HepG2 (cell line): ENCODE data around the gene PTRHD1.

ENCODE experiments used
- ELF1 ChIP-seq: sonication (generic); formaldehyde crosslinking; IDR thresholded peaks from 2 replicates; pipeline ENCODE4 v1.4.0; 2020; ENCODE audit warnings: missing genetic modification reagents
- ELF4 ChIP-seq: sonication (generic); formaldehyde crosslinking; IDR thresholded peaks from 2 replicates; pipeline ENCODE4 v1.5.0; 2020; ENCODE audit warnings: missing genetic modification reagents, mild to moderate bottlenecking, moderate library complexity, borderline replicate concordance
- ETS1 ChIP-seq: sonication (generic); formaldehyde crosslinking; IDR thresholded peaks from 2 replicates; pipeline ENCODE4 v1.4.0; 2020; ENCODE audit warnings: missing genetic modification reagents
- FOXK1 ChIP-seq: sonication (generic); formaldehyde crosslinking; IDR thresholded peaks from 2 replicates; pipeline ENCODE4 v1.4.0; 2020; ENCODE audit warnings: low read depth, missing genetic modification reagents, borderline replicate concordance
- HMG20A ChIP-seq: IDR thresholded peaks from 2 replicates; pipeline ENCODE4 v1.6.1; 2016; ENCODE audit warnings: borderline replicate concordance
- NBN ChIP-seq: fragments of 450-650 bp; conservative IDR thresholded peaks from 2 replicates; pipeline ENCODE4 v1.6.1; 2017
- NCOA1 ChIP-seq: sonication (generic); formaldehyde crosslinking; IDR thresholded peaks from 2 replicates; pipeline ENCODE4 v1.9.0; 2021; ENCODE audit warnings: missing genetic modification reagents
- SCMH1 ChIP-seq: sonication (generic); formaldehyde crosslinking; IDR thresholded peaks from 2 replicates; pipeline ENCODE4 v1.9.0; 2021; ENCODE audit warnings: missing genetic modification reagents, mild to moderate bottlenecking, borderline replicate concordance
- ZIK1 ChIP-seq: sonication (generic); formaldehyde crosslinking; IDR thresholded peaks from 2 replicates; pipeline ENCODE4 v1.5.0; 2020; ENCODE audit warnings: mild to moderate bottlenecking, low read depth, missing genetic modification reagents, borderline replicate concordance
- ZNF274 ChIP-seq: sonication (generic); formaldehyde crosslinking; IDR thresholded peaks from 2 replicates; pipeline ENCODE4 v1.5.1; 2020; ENCODE audit warnings: mild to moderate bottlenecking, missing genetic modification reagents
- ZNF644 ChIP-seq: IDR thresholded peaks from 2 replicates; pipeline ENCODE4 v1.6.1; 2016; ENCODE audit warnings: low read depth
- TF ChIP-seq, protein P1 (sequence below), 2 experiments: sonication (generic) in 1 of 2; formaldehyde crosslinking in 1 of 2; IDR thresholded peaks; 2 replicates each; pipeline versions ENCODE4 v1.5.1 to v1.6.1; 2011 to 2020; ENCODE audit warnings: borderline replicate concordance in 1 of 2, low read depth in 1 of 2, low read length in 1 of 2, mild to moderate bottlenecking in 1 of 2, missing genetic modification reagents in 1 of 2, moderate library complexity in 1 of 2
- TF ChIP-seq, protein P2 (sequence below): sonication (generic); formaldehyde crosslinking; IDR thresholded peaks from 2 replicates; pipeline ENCODE4 v1.4.0; 2020; ENCODE audit warnings: missing genetic modification reagents, borderline replicate concordance

DNA sequence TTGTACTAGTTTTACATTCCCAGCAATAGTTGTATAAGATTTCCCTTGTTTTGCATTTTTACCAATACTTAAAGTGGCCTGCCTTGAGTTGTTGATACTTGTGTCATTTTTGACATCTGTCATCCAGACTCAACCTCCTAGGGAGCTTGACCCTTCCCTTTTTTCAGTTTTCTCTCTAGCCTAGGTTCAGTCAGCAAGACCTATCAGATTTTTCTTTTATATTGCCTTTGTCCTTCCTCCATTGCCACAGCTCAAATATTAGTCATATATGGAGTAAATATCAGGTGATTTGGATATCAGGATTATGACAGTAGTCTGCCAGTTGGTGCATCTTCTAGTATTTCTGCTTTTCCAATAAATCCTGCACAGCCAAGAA is 13.5 kb upstream of the PTRHD1 start:
- TF ChIP-seq FOXK1 (CRISPR knock-in tag): no peak
- no peak for TF ChIP-seq NCOA1 (CRISPR knock-in tag)
- no peak for TF ChIP-seq ELF1
- no peak for TF ChIP-seq ZNF274
- TF ChIP-seq ZNF644 (CRISPR knock-in tag): no peak
- no peak for TF ChIP-seq ZIK1
- no peak for TF ChIP-seq HMG20A (CRISPR knock-in tag)
- no peak for TF ChIP-seq ETS1
- TF ChIP-seq NBN: no peak
- TF ChIP-seq SCMH1 (CRISPR knock-in tag): no peak
- TF ChIP-seq ELF4 (CRISPR knock-in tag): no peak
- TF ChIP-seq, protein P1, sequence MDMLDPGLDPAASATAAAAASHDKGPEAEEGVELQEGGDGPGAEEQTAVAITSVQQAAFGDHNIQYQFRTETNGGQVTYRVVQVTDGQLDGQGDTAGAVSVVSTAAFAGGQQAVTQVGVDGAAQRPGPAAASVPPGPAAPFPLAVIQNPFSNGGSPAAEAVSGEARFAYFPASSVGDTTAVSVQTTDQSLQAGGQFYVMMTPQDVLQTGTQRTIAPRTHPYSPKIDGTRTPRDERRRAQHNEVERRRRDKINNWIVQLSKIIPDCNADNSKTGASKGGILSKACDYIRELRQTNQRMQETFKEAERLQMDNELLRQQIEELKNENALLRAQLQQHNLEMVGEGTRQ (IDR thresholded peaks at IDR 0.05; ENCODE audit: low read depth, low read length): no peak
- TF ChIP-seq, protein P1 (CRISPR knock-in tag; IDR thresholded peaks at IDR 0.05; ENCODE audit: borderline replicate concordance): no peak
- TF ChIP-seq, protein P2, sequence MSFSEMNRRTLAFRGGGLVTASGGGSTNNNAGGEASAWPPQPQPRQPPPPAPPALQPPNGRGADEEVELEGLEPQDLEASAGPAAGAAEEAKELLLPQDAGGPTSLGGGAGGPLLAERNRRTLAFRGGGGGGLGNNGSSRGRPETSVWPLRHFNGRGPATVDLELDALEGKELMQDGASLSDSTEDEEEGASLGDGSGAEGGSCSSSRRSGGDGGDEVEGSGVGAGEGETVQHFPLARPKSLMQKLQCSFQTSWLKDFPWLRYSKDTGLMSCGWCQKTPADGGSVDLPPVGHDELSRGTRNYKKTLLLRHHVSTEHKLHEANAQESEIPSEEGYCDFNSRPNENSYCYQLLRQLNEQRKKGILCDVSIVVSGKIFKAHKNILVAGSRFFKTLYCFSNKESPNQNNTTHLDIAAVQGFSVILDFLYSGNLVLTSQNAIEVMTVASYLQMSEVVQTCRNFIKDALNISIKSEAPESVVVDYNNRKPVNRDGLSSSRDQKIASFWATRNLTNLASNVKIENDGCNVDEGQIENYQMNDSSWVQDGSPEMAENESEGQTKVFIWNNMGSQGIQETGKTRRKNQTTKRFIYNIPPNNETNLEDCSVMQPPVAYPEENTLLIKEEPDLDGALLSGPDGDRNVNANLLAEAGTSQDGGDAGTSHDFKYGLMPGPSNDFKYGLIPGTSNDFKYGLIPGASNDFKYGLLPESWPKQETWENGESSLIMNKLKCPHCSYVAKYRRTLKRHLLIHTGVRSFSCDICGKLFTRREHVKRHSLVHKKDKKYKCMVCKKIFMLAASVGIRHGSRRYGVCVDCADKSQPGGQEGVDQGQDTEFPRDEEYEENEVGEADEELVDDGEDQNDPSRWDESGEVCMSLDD (CRISPR knock-in tag): no peak
